HepG2 (cell line): ENCODE measurements around the gene ODAD2. TPM values are rescaled to one million over a fixed set of nuclear protein-coding genes. Genes with fewer than 3 reads are reported as not detected.

ENCODE experiments used
- ATAC-seq: fragments of 200-7000 bp; cut with Tn5 transposase; 3 replicates; pipeline ENCODE4 v1.9.1; 2020; ENCODE audit warnings: mild to moderate bottlenecking, moderate library complexity
- BruUV-seq: library from RNA; stranded (reverse); fragments of 400-500 nt; replicated peaks from 2 replicates; lab custom pipeline; 2021; lab: Mats Ljungman, UMichigan
- CTCF ChIA-PET: fragments of 300-600 bp; formaldehyde crosslinking; extraction: SDS; loops from one replicate; lab custom pipeline; 2021; ENCODE audit warnings: low total read pairs, inconsistent platforms, low intra/inter-chr PET ratio; lab: Yijun Ruan, JAX
- POLR2A ChIA-PET: fragments of 350-600 bp; sonication (Branson Sonifier 250); formaldehyde crosslinking; loops from one replicate; lab custom pipeline; 2020; ENCODE audit warnings: antibody characterized with exemption, inconsistent platforms; lab: Yijun Ruan, JAX
- DNase-seq: peaks from one replicate; pipeline ENCODE4 v3.0.0-alpha.2; 2015; ENCODE audit warnings: low spot score
- FAIRE-seq: peaks from 3 replicates; lab custom pipeline; 2011; peaks lifted over from hg19 to GRCh38; lab: Jason Lieb, UNC
- H2AFZ ChIP-seq: one replicate; pipeline ENCODE4 v1.6.1; 2011; ENCODE audit warnings: low read length, inconsistent platforms
- H3K27ac ChIP-seq: fragments of 300-600 bp; 3 replicates; pipeline ENCODE4 v1.8.0; 2011; ENCODE audit warnings: mixed run types, mild to moderate bottlenecking, mixed read lengths, low read length, inconsistent platforms; ENCODE audit not compliant: insufficient read depth; ENCODE audit errors: extremely low read length
- H3K27me3 ChIP-seq, 2 experiments: fragments of 200-600 bp in 1 of 2; 2 replicates in 1 of 2; 3 replicates in 1 of 2; pipeline versions ENCODE4 v1.6.0 to v1.8.0; 2011; ENCODE audit warnings: low read length in 2 of 2, mild to moderate bottlenecking in 2 of 2, moderate library complexity in 2 of 2, inconsistent platforms in 1 of 2; ENCODE audit not compliant: insufficient read depth in 2 of 2, control insufficient read depth in 1 of 2
- H3K36me3 ChIP-seq, 2 experiments: fragments of 200-600 bp in 1 of 2; replicated peaks in 1 of 2; 2 replicates in 1 of 2; 3 replicates in 1 of 2; pipeline versions ENCODE4 v1.5.1 to v1.8.0; 2011; ENCODE audit warnings: low read length in 2 of 2, inconsistent platforms in 1 of 2; ENCODE audit not compliant: insufficient read depth in 2 of 2, control insufficient read depth in 1 of 2
- H3K4me1 ChIP-seq: 2 replicates; pipeline ENCODE4 v1.5.1; 2012; ENCODE audit warnings: low read length, inconsistent platforms; ENCODE audit not compliant: insufficient read depth
- H3K4me2 ChIP-seq: 2 replicates; pipeline ENCODE4 v1.6.0; 2011; ENCODE audit warnings: low read depth, low read length, inconsistent platforms
- H3K4me3 ChIP-seq, 3 experiments: fragments of 200-600 bp in 1 of 3; sonication (generic), shearing (Covaris generic) in 1 of 3; replicated peaks in 1 of 3; 2 replicates each; pipeline ENCODE4 v1.5.1; 2011 to 2016; ENCODE audit warnings: low read length in 3 of 3, inconsistent platforms in 2 of 3, low read depth in 2 of 3, mild to moderate bottlenecking in 2 of 3, control low read depth in 1 of 3, mixed read lengths in 1 of 3; ENCODE audit not compliant: insufficient read depth in 1 of 3
- H3K79me2 ChIP-seq: one replicate; pipeline ENCODE4 v1.6.1; 2011; ENCODE audit warnings: low read length, inconsistent platforms; ENCODE audit not compliant: insufficient read depth
- H3K9ac ChIP-seq: 2 replicates; pipeline ENCODE4 v1.6.0; 2011; ENCODE audit warnings: mild to moderate bottlenecking, low read depth, low read length, inconsistent platforms; ENCODE audit not compliant: insufficient read depth
- H3K9me3 ChIP-seq: 2 replicates; pipeline ENCODE4 v1.5.1; 2012; ENCODE audit warnings: mild to moderate bottlenecking, low read length
- H4K20me1 ChIP-seq: 2 replicates; pipeline ENCODE4 v1.6.0; 2011; ENCODE audit warnings: inconsistent platforms, mild to moderate bottlenecking, low read length, moderate library complexity; ENCODE audit not compliant: insufficient read depth
- AHDC1 ChIP-seq: sonication (generic); formaldehyde crosslinking; IDR thresholded peaks from 2 replicates; pipeline ENCODE4 v1.5.1; 2020; ENCODE audit warnings: mild to moderate bottlenecking, missing genetic modification reagents, borderline replicate concordance
- HMGA1 ChIP-seq: sonication (generic); formaldehyde crosslinking; conservative IDR thresholded peaks from 2 replicates; pipeline ENCODE4 v1.4.0; 2020; ENCODE audit warnings: missing genetic modification reagents
- PAWR ChIP-seq: sonication (generic); formaldehyde crosslinking; IDR thresholded peaks from 2 replicates; pipeline ENCODE4 v1.4.0; 2020; ENCODE audit warnings: missing genetic modification reagents, mild to moderate bottlenecking, borderline replicate concordance
- RBM22 ChIP-seq: fragments of 200-400 bp; formaldehyde crosslinking; optimal IDR thresholded peaks from 2 replicates; pipeline ENCODE3; 2017; ENCODE audit warnings: mild to moderate bottlenecking, low read length, moderate library complexity
- SIN3A ChIP-seq: IDR thresholded peaks from 2 replicates; pipeline ENCODE4 v1.6.1; 2011; ENCODE audit warnings: low read depth, mild to moderate bottlenecking, control low read depth, low read length, borderline replicate concordance
- U2AF1 ChIP-seq: fragments of 200-400 bp; formaldehyde crosslinking; optimal IDR thresholded peaks from 2 replicates; pipeline ENCODE3; 2017; ENCODE audit warnings: mild to moderate bottlenecking, low read depth, low read length
- ZFP36L1 ChIP-seq: sonication (generic); formaldehyde crosslinking; IDR thresholded peaks from 2 replicates; pipeline ENCODE4 v1.8.0; 2022; ENCODE audit warnings: mild to moderate bottlenecking, missing genetic modification reagents, moderate library complexity
- ZNF383 ChIP-seq: sonication (generic); formaldehyde crosslinking; IDR thresholded peaks from 2 replicates; pipeline ENCODE4 v1.4.0; 2020; ENCODE audit warnings: missing genetic modification reagents, mild to moderate bottlenecking, borderline replicate concordance
- WGBS: methylation state at CpG from one replicate; pipeline ENCODE4 v1.1.6; 2017; ENCODE audit warnings: low lambda C conversion rate; 5-methylcytosine and 5-hydroxymethylcytosine counted together
- in situ Hi-C: cut with HindIII; loops from 2 replicates; pipeline ENCODE4 v1.10.0; 2017; ENCODE audit warnings: low pct_unique_long_range_greater_than_20kb; ENCODE audit not compliant: extremely low pct_ligation_motif_present
- intact Hi-C: fragments of 100-400 bp; cut with micrococcal nuclease; formaldehyde crosslinking; loops from one replicate; pipeline ENCODE4 v1.10.0; 2022; ENCODE audit not compliant: unreplicated experiment
- polyA plus RNA-seq, 8 experiments: library from polyadenylated mRNA; depleted of rRNA in 3 of 8; stranded (reverse) in 7 of 8; unstranded in 1 of 8; fragments of >200 nt; fragmentation: Illumina TruSeq in 4 of 8; extraction: Trizol in 4 of 8; gene quantifications; 2 replicates each; pipeline versions ENCODE4 v1.2.1 to v1.2.3, GENCODE V29; 2011 to 2016; ENCODE audit warnings: low read depth in 4 of 8, missing spikeins in 1 of 8, mixed read lengths in 1 of 8; ENCODE audit not compliant: insufficient read depth in 1 of 8
- total RNA-seq, 5 experiments: library from RNA; depleted of rRNA; stranded (reverse); fragments of >200 nt; fragmentation: Illumina TruSeq; extraction: Trizol; gene quantifications; 2 replicates each; pipeline ENCODE4 v1.2.3, GENCODE V29; 2016; ENCODE audit warnings: low read depth in 1 of 5

ODAD2 gene
- total and polyA plus RNA-seq, 2 of the 13 experiments (the other 11 are each of a cell fraction or from before 2014, with no cell fraction given): not detected

- intact Hi-C loops: no loop called here
- no peak for TF ChIP-seq PAWR (CRISPR knock-in tag)
- TF ChIP-seq RBM22: no peak
- Histone ChIP-seq H4K20me1 (no peaks in the 10 kb centered on the region), H3K4me1 (no peaks in the 10 kb centered on the region), H3K9ac (no peak overlapping the region), H3K36me3 (no peaks in the 10 kb centered on the region), H3K4me2 (no peak overlapping the region), H3K79me2 (no peaks in the 10 kb centered on the region), H3K27ac (no peak overlapping the region), H3K4me3 (no peak overlapping the region), H2AFZ (no peak overlapping the region), H3K9me3 (no peaks in the 10 kb centered on the region), H3K27me3 (peaks cover 0 to 12% of the 10 kb centered on the region in 2 experiments; a peak in 2 of 5 replicates)
- ChIA-PET POLR2A (no interaction called here), CTCF (no interaction called here)
- WGBS: 33% methylated on average over 2 of the region's 2 CpGs
- ATAC-seq (no peak), FAIRE-seq (no peak), DNase-seq (no peak)
- BruUV-seq: no TSS peak
- in situ Hi-C loops: no loop called here
Measured at GRCh38 chr10:27792216-27792615, 206.7 kb downstream of the ODAD2 start.

GRCh38 chr10:27784272-27784671, 214.6 kb downstream of the ODAD2 start:
- intact Hi-C loops (no loop called here), in situ Hi-C loops (no loop called here)
- Histone ChIP-seq H3K4me1 (no peaks in the 10 kb centered on the region), H2AFZ (no peak overlapping the region), H3K9ac (no peak overlapping the region), H3K9me3 (no peaks in the 10 kb centered on the region), H3K27me3 (peaks cover 0 to 14% of the 10 kb centered on the region in 2 experiments; a peak in 2 of 5 replicates), H3K79me2 (no peaks in the 10 kb centered on the region), H3K36me3 (no peaks in the 10 kb centered on the region), H3K27ac (no peak overlapping the region), H4K20me1 (no peaks in the 10 kb centered on the region), H3K4me3 (no peak overlapping the region), H3K4me2 (no peak overlapping the region)
- no peak for FAIRE-seq
- ChIA-PET POLR2A (no interaction called here), CTCF (interaction anchor here (1.3 to 1.4 kb wide), 3 partner anchors 394 to 457 kb away, joined by 3 to 7 read pairs (median 5); no protein-coding TSS in a partner anchor)
- DNase-seq: no peak
- 5% methylated on average over 2 of the region's 2 CpGs for WGBS
- BruUV-seq: no TSS peak
- ATAC-seq: no peak
- TF ChIP-seq AHDC1 (CRISPR knock-in tag) (no peak), HMGA1 (CRISPR knock-in tag) (no peak), ZNF383 (CRISPR knock-in tag) (no peak), ZFP36L1 (CRISPR knock-in tag) (no peak), U2AF1 (no peak), SIN3A (no peak)
